Stomach (tissue), 4 donors: ENCODE results near the gene RNF175.

ENCODE experiments used
- EP300 ChIP-seq: sonication (generic); formaldehyde crosslinking; IDR thresholded peaks from one replicate; pipeline ENCODE4 v1.6.1; 2017; ENCODE audit warnings: antibody characterized with exemption
- POLR2A ChIP-seq, 4 donors: fragments of 450-650 bp; IDR thresholded peaks; one replicate each; pipeline ENCODE4 v1.6.1; 2016; ENCODE audit warnings: antibody characterized with exemption in 4 of 4, control low read depth in 2 of 4, mild to moderate bottlenecking in 1 of 4, moderate library complexity in 1 of 4
- POLR2AphosphoS5 ChIP-seq, 3 donors: sonication (generic); formaldehyde crosslinking; IDR thresholded peaks; one replicate each; pipeline ENCODE4 v1.6.1; 2016; ENCODE audit warnings: antibody characterized with exemption in 3 of 3
- TF ChIP-seq, protein P1 (sequence below), 7 experiments: fragments of 450-650 bp in 4 of 7; fragments of 200-600 bp in 3 of 7; sonication (generic) in 3 of 7; IDR thresholded peaks; one replicate each; pipeline ENCODE4 v1.5.1; 2016 to 2019; ENCODE audit warnings: antibody characterized with exemption in 7 of 7, control low read depth in 2 of 7, mild to moderate bottlenecking in 1 of 7

GRCh38 chr4:153758136-153758535 lies 1.7 kb downstream of the RNF175 start:
- TF ChIP-seq, protein P1, sequence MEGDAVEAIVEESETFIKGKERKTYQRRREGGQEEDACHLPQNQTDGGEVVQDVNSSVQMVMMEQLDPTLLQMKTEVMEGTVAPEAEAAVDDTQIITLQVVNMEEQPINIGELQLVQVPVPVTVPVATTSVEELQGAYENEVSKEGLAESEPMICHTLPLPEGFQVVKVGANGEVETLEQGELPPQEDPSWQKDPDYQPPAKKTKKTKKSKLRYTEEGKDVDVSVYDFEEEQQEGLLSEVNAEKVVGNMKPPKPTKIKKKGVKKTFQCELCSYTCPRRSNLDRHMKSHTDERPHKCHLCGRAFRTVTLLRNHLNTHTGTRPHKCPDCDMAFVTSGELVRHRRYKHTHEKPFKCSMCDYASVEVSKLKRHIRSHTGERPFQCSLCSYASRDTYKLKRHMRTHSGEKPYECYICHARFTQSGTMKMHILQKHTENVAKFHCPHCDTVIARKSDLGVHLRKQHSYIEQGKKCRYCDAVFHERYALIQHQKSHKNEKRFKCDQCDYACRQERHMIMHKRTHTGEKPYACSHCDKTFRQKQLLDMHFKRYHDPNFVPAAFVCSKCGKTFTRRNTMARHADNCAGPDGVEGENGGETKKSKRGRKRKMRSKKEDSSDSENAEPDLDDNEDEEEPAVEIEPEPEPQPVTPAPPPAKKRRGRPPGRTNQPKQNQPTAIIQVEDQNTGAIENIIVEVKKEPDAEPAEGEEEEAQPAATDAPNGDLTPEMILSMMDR (IDR thresholded peaks at IDR 0.05): no peak
- no peak for TF ChIP-seq POLR2A (IDR thresholded peaks at IDR 0.05)
- no peak for TF ChIP-seq POLR2AphosphoS5 (IDR thresholded peaks at IDR 0.05)
- no peak for TF ChIP-seq EP300
